A673 (cell line): Measurements from ENCODE around the gene PGAP3. TPM values are rescaled to one million over a fixed set of nuclear protein-coding genes. Genes with fewer than 3 reads are reported as not detected.

Source experiments
- BruUV-seq: library from RNA; stranded (reverse); fragments of 400-500 nt; replicated peaks from 2 replicates; lab custom pipeline; 2021; lab: Mats Ljungman, UMichigan
- CTCF ChIA-PET: fragments of 300-600 bp; sonication (Branson Sonifier 250); formaldehyde crosslinking; loops from one replicate; lab custom pipeline; 2022; ENCODE audit warnings: antibody characterized with exemption; lab: Charles Lee
- POLR2A ChIA-PET: fragments of 300-600 bp; sonication (Branson Sonifier 250); formaldehyde crosslinking; loops from one replicate; lab custom pipeline; 2022; ENCODE audit warnings: antibody characterized with exemption; ENCODE audit not compliant: low non-redundant PET; lab: Charles Lee
- DNase-seq: peaks from one replicate; pipeline ENCODE4 v3.0.0-alpha.2; 2015; ENCODE audit warnings: low spot score
- H3K27ac ChIP-seq: fragments of 200-600 bp; sonication (generic); 2 replicates; pipeline ENCODE4 v1.5.1; 2016; ENCODE audit warnings: mixed run types, low read depth, mild to moderate bottlenecking, mixed read lengths, antibody characterized with exemption, low read length; ENCODE audit not compliant: poor library complexity, severe bottlenecking
- H3K27me3 ChIP-seq: fragments of 200-600 bp; sonication (generic); replicated peaks from 2 replicates; pipeline ENCODE4 v1.6.1; 2017; ENCODE audit warnings: mixed run types, low read depth, mild to moderate bottlenecking, mixed read lengths, antibody characterized with exemption, low read length; ENCODE audit not compliant: insufficient read depth, poor library complexity
- H3K36me3 ChIP-seq: fragments of 200-600 bp; sonication (generic); 2 replicates; pipeline ENCODE4 v1.6.1; 2016; ENCODE audit warnings: mixed run types, mild to moderate bottlenecking, mixed read lengths, antibody characterized with exemption, low read length; ENCODE audit not compliant: insufficient read depth, poor library complexity, severe bottlenecking
- H3K4me1 ChIP-seq: fragments of 200-600 bp; sonication (generic); 2 replicates; pipeline ENCODE4 v1.6.1; 2017; ENCODE audit warnings: mixed run types, mild to moderate bottlenecking, mixed read lengths, antibody characterized with exemption, low read length; ENCODE audit not compliant: insufficient read depth, poor library complexity, severe bottlenecking
- H3K4me3 ChIP-seq: fragments of 200-600 bp; sonication (generic); 2 replicates; pipeline ENCODE4 v1.5.1; 2016; ENCODE audit warnings: low read depth, mixed run types, mild to moderate bottlenecking, mixed read lengths, low read length; ENCODE audit not compliant: poor library complexity, severe bottlenecking
- H3K9me3 ChIP-seq: fragments of 200-600 bp; sonication (generic); 2 replicates; pipeline ENCODE4 v1.6.1; 2016; ENCODE audit warnings: mixed run types, low read depth, mild to moderate bottlenecking, mixed read lengths, antibody characterized with exemption, low read length; ENCODE audit not compliant: poor library complexity, severe bottlenecking
- CTCF ChIP-seq: fragments of 300-800, 200-600 bp; sonication (generic); conservative IDR thresholded peaks from 2 replicates; pipeline ENCODE4 v1.5.1; 2017; ENCODE audit warnings: low read depth, mild to moderate bottlenecking, antibody characterized with exemption, low read length, moderate library complexity, mixed read lengths
- EZH2 ChIP-seq: fragments of 200-600 bp; sonication (generic); IDR thresholded peaks from 2 replicates; pipeline ENCODE4 v1.6.1; 2017; ENCODE audit warnings: borderline replicate concordance, low read depth, mild to moderate bottlenecking, mixed read lengths, antibody characterized with exemption, low read length; ENCODE audit not compliant: poor library complexity, severe bottlenecking
- intact Hi-C: fragments of 100-400 bp; cut with micrococcal nuclease; formaldehyde crosslinking; loops from one replicate; pipeline ENCODE4 v1.10.0; 2022; ENCODE audit not compliant: unreplicated experiment
- total RNA-seq: library from RNA; stranded (reverse); gene quantifications from 2 replicates; pipeline ENCODE4 v1.2.3, GENCODE V29; 2021

PGAP3 gene
- total RNA-seq, 1 experiment from 2014 or later = 3.6 TPM

- Histone ChIP-seq H3K4me3 (no peak overlapping the region), H3K27ac (no peak overlapping the region), H3K36me3 (no peaks in the 10 kb centered on the region), H3K4me1 (no peaks in the 10 kb centered on the region), H3K9me3 (no peaks in the 10 kb centered on the region), H3K27me3 (no peaks in the 10 kb centered on the region)
- BruUV-seq = no TSS peak
- TF ChIP-seq EZH2 (no peak), CTCF (no peak)
- DNase-seq = no peak
- intact Hi-C loops = no loop called here
- CTCF ChIA-PET = no interaction called here
- POLR2A ChIA-PET = interaction anchor here (0.6 kb wide), 1 partner anchor 741 kb away, joined by 5 read pairs; no protein-coding TSS in a partner anchor
Measured at GRCh38 chr17:39677072-39677471, 10.8 kb downstream of the PGAP3 start.

- Histone ChIP-seq H3K9me3 (no peaks in the 10 kb centered on the region), H3K4me1 (no peaks in the 10 kb centered on the region), H3K36me3 (no peaks in the 10 kb centered on the region), H3K27me3 (no peaks in the 10 kb centered on the region), H3K27ac (no peak overlapping the region), H3K4me3 (no peak overlapping the region)
- peak; percentile 34 for DNase-seq
- no peak for TF ChIP-seq CTCF
- no peak for TF ChIP-seq EZH2
- intact Hi-C loops = no loop called here
- no TSS peak for BruUV-seq
- ChIA-PET CTCF (no interaction called here), POLR2A (no interaction called here)
Measured at GRCh38 chr17:39676198-39676819, 11.5 kb downstream of the PGAP3 start.

- Histone ChIP-seq H3K36me3 (no peaks in the 10 kb centered on the region), H3K27me3 (no peaks in the 10 kb centered on the region), H3K9me3 (no peaks in the 10 kb centered on the region), H3K4me3 (no peak overlapping the region), H3K27ac (no peak overlapping the region), H3K4me1 (no peaks in the 10 kb centered on the region)
- DNase-seq = no peak
- no TSS peak for BruUV-seq
- ChIA-PET POLR2A (no interaction called here), CTCF (no interaction called here)
- TF ChIP-seq EZH2 (no peak), CTCF (no peak)
- intact Hi-C loops = no loop called here
Measured at GRCh38 chr17:39675390-39676082, 12.3 kb downstream of the PGAP3 start.
